Measurements from ENCODE around the gene FXYD6.
A peak's percentile ranks its signal among the peaks of the same experiment; 100 is the strongest.

Gene FXYD6

GRCh38 chr11:117909611-117910382, 33.3 kb upstream of the FXYD6 start:
- DNase-seq = no peak

DNA sequence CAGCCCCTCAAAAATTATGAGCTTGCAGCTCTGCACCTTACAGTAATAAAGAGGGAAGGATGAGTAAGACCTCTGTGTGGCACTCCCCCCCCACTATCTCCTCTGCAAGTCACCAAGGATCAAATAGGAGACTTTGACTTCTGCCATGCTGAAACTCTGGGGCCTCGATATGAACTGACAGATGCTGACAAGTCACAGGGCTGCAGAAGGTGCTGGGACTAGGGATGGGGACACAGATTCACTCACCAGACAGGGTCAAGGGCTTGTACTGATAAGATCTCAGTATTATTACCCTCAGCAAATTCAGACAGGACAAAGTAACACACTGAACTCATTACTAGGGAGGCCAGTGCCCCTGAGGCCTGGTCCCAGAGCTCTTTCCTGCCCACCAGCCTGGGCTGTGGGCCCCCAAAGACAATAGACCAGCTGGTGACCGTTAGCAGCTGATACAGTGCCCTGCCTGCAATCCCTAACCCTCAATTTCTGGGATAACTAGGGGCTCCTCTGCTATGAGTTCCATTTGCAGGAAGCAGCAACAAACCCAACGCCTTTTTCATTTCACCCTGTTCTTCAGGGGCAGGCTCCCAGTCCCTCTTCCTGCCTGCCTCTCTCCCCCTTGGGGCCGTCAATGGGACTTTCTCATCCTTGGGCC, 32.6 kb upstream of the FXYD6 start:
- DNase-seq = no peak

- DNase-seq = no peak
These were observed 31.8 kb upstream of the FXYD6 start for GRCh38 chr11:117908109-117908895.

GRCh38 chr11:117907276-117908108, 31.0 kb upstream of the FXYD6 start:
- DNase-seq = peak; percentile 64

DNA sequence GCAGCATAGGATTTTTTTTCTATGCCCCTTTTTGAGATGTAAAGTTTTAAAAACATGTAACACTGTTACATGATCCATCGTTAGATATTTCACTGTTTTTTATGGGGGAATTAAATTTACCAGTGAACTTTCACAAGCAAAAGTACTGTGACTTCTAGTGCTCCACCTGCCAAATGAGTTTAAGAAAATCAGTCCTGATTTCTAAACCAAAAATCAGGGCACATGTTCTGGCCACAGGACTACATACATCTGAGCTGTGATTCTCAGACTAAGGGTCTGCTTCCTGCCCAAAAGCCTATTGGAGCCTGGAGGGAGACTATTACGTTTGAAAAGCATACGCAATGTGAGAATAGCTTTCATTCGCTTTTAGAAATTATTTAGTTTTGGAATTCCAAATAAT, 30.3 kb upstream of the FXYD6 start:
- no peak for DNase-seq

GRCh38 chr11:117906126-117906525, 29.7 kb upstream of the FXYD6 start:
- no peak for DNase-seq

DNA sequence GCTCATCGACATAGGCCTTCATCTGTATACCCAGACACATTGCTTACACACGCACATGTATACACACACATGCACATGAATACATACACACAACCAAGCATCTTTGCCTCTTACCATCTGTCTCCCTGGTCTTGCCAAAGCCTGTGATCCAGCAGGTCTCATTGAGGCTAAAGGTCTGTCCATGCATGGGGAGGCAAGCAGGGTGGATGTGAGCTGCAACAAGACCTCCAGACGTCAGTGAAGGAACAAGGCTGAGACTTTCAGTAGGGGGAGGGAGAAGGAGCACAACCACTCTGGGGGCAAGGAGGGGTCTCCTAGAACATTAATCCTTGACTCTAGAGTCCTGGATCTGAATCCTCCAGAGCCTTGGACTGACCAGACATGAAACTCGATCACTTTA, 29.1 kb upstream of the FXYD6 start:
- no peak for DNase-seq

- no peak for DNase-seq
These were observed 27.3 kb upstream of the FXYD6 start for GRCh38 chr11:117903505-117904382.

GRCh38 chr11:117902001-117902845, 25.8 kb upstream of the FXYD6 start:
- DNase-seq = no peak

DNA sequence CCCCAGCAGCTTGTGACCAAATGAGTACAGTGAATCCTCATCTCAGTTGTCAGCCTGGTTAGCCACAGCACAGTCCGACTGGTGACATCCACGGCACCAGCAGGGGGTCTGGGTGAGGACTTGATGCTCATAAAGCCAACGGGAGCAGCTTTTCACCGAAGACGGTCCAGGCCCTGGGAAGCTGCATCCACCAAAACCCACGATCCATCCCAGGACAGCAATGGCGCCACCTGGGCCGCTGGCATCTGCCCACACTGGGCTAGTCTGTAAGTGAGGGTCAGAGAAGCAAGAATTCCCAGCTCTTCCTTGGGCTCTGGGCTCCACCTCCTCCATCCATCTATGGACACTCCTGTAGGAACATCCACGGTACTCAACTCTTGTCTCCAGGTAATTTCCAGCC, 25.1 kb upstream of the FXYD6 start:
- no peak for DNase-seq

- DNase-seq = no peak
These were observed 24.4 kb upstream of the FXYD6 start for GRCh38 chr11:117900720-117901440.

DNA sequence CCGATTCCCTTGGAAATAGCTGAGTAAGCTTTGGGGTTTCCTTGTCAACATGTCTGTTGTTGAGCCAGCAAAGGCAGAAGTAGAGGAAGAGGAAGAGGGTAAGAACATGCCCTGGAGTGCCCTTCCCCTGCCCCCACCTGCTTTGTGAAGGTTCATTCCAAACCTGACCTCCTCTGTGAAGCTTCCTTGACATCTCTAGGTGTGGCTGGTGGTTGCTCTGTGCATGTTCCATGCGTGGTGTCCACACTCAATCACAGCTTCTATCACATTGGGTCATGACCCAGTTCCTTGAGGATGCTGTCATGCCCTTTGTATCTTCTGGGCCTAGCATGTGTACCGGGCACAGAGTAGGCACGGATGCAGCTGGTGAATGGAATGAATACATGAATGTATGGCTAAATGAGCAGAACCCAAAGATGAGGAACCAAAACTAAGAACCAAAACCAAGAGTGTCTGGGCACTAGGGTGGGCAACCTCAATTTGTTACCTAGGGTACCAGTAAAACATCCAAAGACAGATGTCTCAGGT, 23.7 kb upstream of the FXYD6 start:
- no peak for DNase-seq

GRCh38 chr11:117898059-117898458, 21.6 kb upstream of the FXYD6 start:
- DNase-seq = no peak

DNA sequence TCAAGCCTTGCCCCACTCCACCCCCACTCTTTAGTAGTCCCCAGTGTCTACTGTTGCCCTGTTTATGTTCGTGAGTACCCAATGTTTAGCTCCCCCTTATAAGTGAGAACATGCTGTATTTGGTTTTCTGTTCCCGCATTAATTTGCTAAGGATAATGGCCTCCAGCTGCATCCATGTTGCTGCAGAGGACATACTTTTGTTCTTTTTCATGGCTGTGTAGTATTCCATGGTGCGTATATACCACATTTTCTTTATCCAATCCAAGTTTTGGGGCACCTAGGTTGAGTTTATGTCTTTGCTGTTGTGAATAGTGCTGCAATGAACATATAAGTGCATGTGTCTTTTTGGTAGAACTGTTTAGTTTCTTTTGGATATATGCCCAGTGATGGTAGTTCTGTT, 16.2 kb upstream of the FXYD6 start:
- DNase-seq = no peak

GRCh38 chr11:117891362-117891761, 14.9 kb upstream of the FXYD6 start:
- DNase-seq = no peak

GRCh38 chr11:117888139-117888566, 11.7 kb upstream of the FXYD6 start:
- DNase-seq = no peak

DNA sequence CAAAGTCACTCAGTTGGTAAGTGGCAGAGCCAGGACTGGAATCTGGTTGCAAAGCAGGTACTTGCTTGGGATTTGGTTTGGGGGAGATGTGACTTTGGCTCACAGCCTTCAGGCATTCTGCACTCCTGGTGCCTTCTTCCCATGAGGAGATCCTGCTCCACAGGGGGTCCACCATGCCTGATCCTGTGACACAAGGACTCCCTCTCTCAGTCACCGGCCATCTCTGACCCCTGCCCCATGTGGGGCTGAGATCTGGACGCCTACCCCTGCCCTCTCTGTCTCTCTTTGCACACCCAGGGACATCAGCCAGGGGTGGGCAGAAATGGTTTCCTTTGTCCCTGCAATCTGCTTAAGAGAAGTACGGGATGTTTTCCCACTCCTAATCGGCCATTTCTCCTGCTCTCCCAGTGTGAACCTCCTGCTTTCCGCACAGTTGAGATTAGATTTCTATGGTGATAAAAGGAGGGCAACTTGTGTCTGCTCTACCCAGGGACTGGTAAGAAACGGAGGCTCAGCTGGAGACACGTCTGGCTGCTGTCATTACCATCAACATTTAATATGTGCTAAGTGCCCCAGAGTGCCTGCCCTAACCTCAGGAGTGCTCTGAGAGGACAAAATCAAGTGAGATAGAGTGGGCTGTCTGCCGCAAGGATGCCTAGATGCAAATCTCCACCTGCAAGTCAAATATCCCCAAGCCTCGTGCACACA, 11.1 kb upstream of the FXYD6 start:
- no peak for DNase-seq

DNA sequence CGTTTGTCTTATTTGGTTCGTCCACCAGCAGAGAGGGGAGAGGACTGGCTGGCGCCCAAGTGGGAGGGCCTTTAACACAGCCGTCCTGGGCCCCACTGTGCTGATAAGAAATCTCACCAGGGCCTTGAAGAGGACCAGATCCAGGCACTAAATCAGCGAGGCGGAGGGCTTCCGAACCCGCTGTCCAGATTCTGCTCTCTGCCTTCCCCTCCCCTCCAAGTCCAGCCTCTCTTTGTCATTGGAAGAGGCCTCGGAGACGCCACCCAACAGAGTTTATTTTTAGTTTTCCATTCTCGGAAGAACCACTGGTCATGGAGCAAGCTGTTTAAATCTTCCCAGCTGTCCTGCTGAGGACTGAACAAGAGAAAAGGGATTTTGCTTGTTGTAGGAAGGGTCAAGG, 9.3 kb upstream of the FXYD6 start:
- DNase-seq = no peak

- DNase-seq = no peak
These were observed 8.5 kb upstream of the FXYD6 start for GRCh38 chr11:117884994-117885393.

Data from DMS 273 treated with DMSO at 0.1 percent for 48 hours (cell line).